Measurements from ENCODE around the gene NCK2.

The NCK2 gene

GRCh38 chr2:105935063-105935462 is 190.4 kb downstream of the NCK2 start:
- no peak for DNase-seq

DNA sequence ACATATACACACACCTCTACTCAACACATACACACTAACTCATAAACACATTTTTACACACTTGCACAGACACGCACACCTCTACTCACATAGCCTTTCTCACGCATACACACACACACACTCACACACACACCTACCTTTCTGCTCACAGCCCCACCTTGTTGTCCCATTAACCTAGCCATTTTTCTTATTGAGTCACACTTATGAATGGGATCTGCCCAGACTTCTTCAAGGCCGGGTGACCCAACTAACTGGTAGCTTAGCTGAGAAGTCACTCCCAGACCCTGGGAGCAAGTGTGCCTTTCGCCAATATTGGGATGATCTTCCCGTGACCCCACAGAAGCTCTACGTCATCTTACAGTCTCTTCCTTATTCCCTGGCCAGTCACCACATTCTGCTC is 192.2 kb downstream of the NCK2 start:
- DNase-seq, result no peak

GRCh38 chr2:105937498-105938097 is 192.9 kb downstream of the NCK2 start:
- DNase-seq, result no peak

All from stimulated activated naive CD4-positive, alpha-beta T cell treated with Interleukin-2 at 50 U/mL for 16 hours (primary cell).